B cell (primary cell): Measurements from ENCODE around the gene CYFIP1. TPM values are rescaled to one million over a fixed set of nuclear protein-coding genes. Genes with fewer than 3 reads are reported as not detected.

Source experiments
- ATAC-seq: fragments of 200-7000 bp; cut with Tn5 transposase; one replicate; pipeline ENCODE4 v1.10.0; 2021; ENCODE audit warnings: low read depth, mild to moderate bottlenecking, moderate number of reproducible peaks, moderate library complexity
- CTCF ChIA-PET: fragments of 350-600 bp; sonication (Branson Sonifier 250); formaldehyde crosslinking; loops from one replicate; lab custom pipeline; 2021; ENCODE audit warnings: antibody characterized with exemption, inconsistent platforms; lab: Charles Lee
- POLR2A ChIA-PET: fragments of 350-600 bp; sonication (Branson Sonifier 250); formaldehyde crosslinking; loops from one replicate; lab custom pipeline; 2021; ENCODE audit warnings: antibody characterized with exemption; lab: Charles Lee
- DNase-seq: peaks from one replicate; pipeline ENCODE4 v3.0.0; 2013
- H2AFZ ChIP-seq: 2 replicates; pipeline ENCODE4 v1.6.1; 2012; ENCODE audit warnings: mild to moderate bottlenecking, low read depth, low read length; ENCODE audit not compliant: insufficient read depth, poor library complexity, severe bottlenecking
- H3K27ac ChIP-seq, 2 donors: 1 replicate in 1 of 2; 2 replicates in 1 of 2; pipeline ENCODE4 v1.5.1; 2012 to 2013; ENCODE audit warnings: low read length in 2 of 2, mild to moderate bottlenecking in 2 of 2, moderate library complexity in 1 of 2
- H3K27me3 ChIP-seq, 4 experiments: fragments of 200-600 bp in 1 of 4; sonication (generic) in 1 of 4; replicated peaks in 1 of 4; 1 replicate in 2 of 4; 2 replicates in 2 of 4; pipeline versions ENCODE4 v1.6.1 to v1.7.0; 2013 to 2016; ENCODE audit warnings: low read length in 3 of 4, mild to moderate bottlenecking in 2 of 4, mixed read lengths in 1 of 4, moderate library complexity in 1 of 4; ENCODE audit not compliant: insufficient read depth in 4 of 4, control insufficient read depth in 3 of 4; ENCODE audit errors: control extremely low read depth in 1 of 4
- H3K36me3 ChIP-seq, 2 experiments: replicated peaks in 1 of 2; 1 replicate in 1 of 2; 2 replicates in 1 of 2; pipeline versions ENCODE4 v1.6.1 to v1.7.1; 2013; ENCODE audit warnings: low read length in 1 of 2; ENCODE audit not compliant: insufficient read depth in 2 of 2, control insufficient read depth in 1 of 2; ENCODE audit errors: control extremely low read depth in 1 of 2, extremely low read depth in 1 of 2
- H3K4me1 ChIP-seq, 2 donors: fragments of 200-600 bp in 1 of 2; sonication (generic) in 1 of 2; 1 replicate in 1 of 2; 2 replicates in 1 of 2; pipeline versions ENCODE4 v1.5.1 to v1.6.1; 2013 to 2017; ENCODE audit warnings: low read length in 2 of 2; ENCODE audit not compliant: control insufficient read depth in 2 of 2, insufficient read depth in 2 of 2
- H3K4me2 ChIP-seq: replicated peaks from 2 replicates; pipeline ENCODE3; 2012; ENCODE audit warnings: mild to moderate bottlenecking, low read depth, low read length; ENCODE audit not compliant: poor library complexity, severe bottlenecking
- H3K4me3 ChIP-seq, 5 experiments: fragments of 200-600 bp in 1 of 5; sonication (generic) in 1 of 5; 1 replicate in 3 of 5; 2 replicates in 2 of 5; pipeline versions ENCODE4 v1.5.1 to v1.7.0; 2011 to 2016; ENCODE audit warnings: low read length in 4 of 5, mild to moderate bottlenecking in 4 of 5, low read depth in 2 of 5, control low read depth in 1 of 5, moderate library complexity in 1 of 5; ENCODE audit not compliant: insufficient read depth in 1 of 5; ENCODE audit errors: control extremely low read depth in 1 of 5, extremely low read depth in 1 of 5
- H3K79me2 ChIP-seq: fragments of 200-600 bp; sonication (generic); one replicate; pipeline ENCODE4 v1.6.0; 2016; ENCODE audit warnings: low read length; ENCODE audit not compliant: control insufficient read depth, insufficient read depth
- H3K9ac ChIP-seq: fragments of 200-600 bp; sonication (generic); 2 replicates; pipeline ENCODE4 v1.6.1; 2017; ENCODE audit warnings: mild to moderate bottlenecking, low read length, moderate library complexity
- H3K9me3 ChIP-seq, 3 donors: one replicate each; pipeline versions ENCODE4 v1.6.1 to v1.7.1; 2013; ENCODE audit warnings: low read length in 2 of 3; ENCODE audit not compliant: control insufficient read depth in 2 of 3, insufficient read depth in 1 of 3; ENCODE audit errors: control extremely low read depth in 1 of 3
- H4K20me1 ChIP-seq: 2 replicates; pipeline ENCODE4 v1.6.0; 2012; ENCODE audit warnings: mild to moderate bottlenecking, low read length; ENCODE audit not compliant: insufficient read depth, control insufficient read depth, poor library complexity, severe bottlenecking
- H3K27ac Mint-ChIP-seq: one replicate; pipeline ENCODE4 v1.8.0; 2021; ENCODE audit warnings: mixed read lengths
- H3K27me3 Mint-ChIP-seq: one replicate; pipeline ENCODE4 v1.8.0; 2021; ENCODE audit warnings: mixed read lengths
- H3K4me1 Mint-ChIP-seq: one replicate; pipeline ENCODE4 v1.8.0; 2021; ENCODE audit warnings: mixed read lengths
- H3K4me3 Mint-ChIP-seq: one replicate; pipeline ENCODE4 v1.8.0; 2021; ENCODE audit warnings: mixed read lengths
- H3K9me3 Mint-ChIP-seq: one replicate; pipeline ENCODE4 v1.8.0; 2022; ENCODE audit warnings: mixed read lengths; ENCODE audit not compliant: insufficient read depth
- CTCF ChIP-seq: fragments of 200-600 bp; IDR thresholded peaks from one replicate; pipeline ENCODE4 v1.8.0; 2022; ENCODE audit warnings: antibody characterized with exemption, mild to moderate bottlenecking
- EZH2 ChIP-seq: IDR thresholded peaks from 2 replicates; pipeline ENCODE4 v1.6.1; 2012; ENCODE audit warnings: borderline replicate concordance, low read depth, mild to moderate bottlenecking, moderate library complexity, low read length; ENCODE audit not compliant: insufficient read depth, poor library complexity, severe bottlenecking
- WGBS: methylation state at CpG from one replicate; pipeline ENCODE4 v1.1.5; 2013; ENCODE audit warnings: missing lambda C conversion rate; ENCODE audit not compliant: insufficient coverage; 5-methylcytosine and 5-hydroxymethylcytosine counted together
- intact Hi-C: fragments of 100-400 bp; cut with micrococcal nuclease; formaldehyde crosslinking; loops from one replicate; pipeline ENCODE4 v1.10.0; 2022
- polyA plus RNA-seq: library from polyadenylated mRNA; depleted of rRNA; stranded (reverse); fragments of >200 nt; gene quantifications from 2 replicates; pipeline ENCODE4 v1.2.3, GENCODE V29; 2012
- total RNA-seq, 2 donors: library from RNA; stranded (reverse); fragments of 120-200 nt in 1 of 2; gene quantifications; 1 replicate in 1 of 2; 2 replicates in 1 of 2; pipeline versions ENCODE4 v1.2.3 to v1.2.4, GENCODE V29; 2013 to 2022

CYFIP1 gene
- total and polyA plus RNA-seq, 2 donors (not counting 1 experiment from before 2014, with no cell fraction given), result 6.2 to 13.5 TPM

- intact Hi-C loops, result no loop called here
- 95% methylated on average over 11 of the region's 11 CpGs for WGBS
- Mint-ChIP-seq H3K27me3 (peaks cover 10% of the 10 kb centered on the region), H3K9me3 (no peaks in the 10 kb centered on the region), H3K27ac (no peak overlapping the region), H3K4me3 (no peak overlapping the region), H3K4me1 (peaks cover 21% of the 10 kb centered on the region)
- TF ChIP-seq CTCF, result no peak
- Histone ChIP-seq H3K9me3 (no peaks in the 10 kb centered on the region), H2AFZ (no peak overlapping the region), H3K36me3 (no peaks in the 10 kb centered on the region), H3K9ac (no peak overlapping the region), H3K27me3 (no peaks in the 10 kb centered on the region), H3K4me2 (no peak overlapping the region), H3K4me3 (no peak overlapping the region), H3K79me2 (no peaks in the 10 kb centered on the region), H4K20me1 (no peaks in the 10 kb centered on the region), H3K27ac (no peak overlapping the region), H3K4me1 (peaks cover 11 to 17% of the 10 kb centered on the region in 2 donors)
- DNase-seq, result no peak
- CTCF ChIA-PET, result no interaction called here
- no peak for ATAC-seq
- POLR2A ChIA-PET, result no interaction called here
Measured at GRCh38 chr15:22960126-22960525, 20.0 kb downstream of the CYFIP1 start.

- peaks cover 11 to 17% of the 10 kb centered on the region in 2 donors for H3K4me1 ChIP-seq
- H3K9ac ChIP-seq, result no peak overlapping the region
- CTCF ChIA-PET, result interaction anchor here (0.6 kb wide), 1 partner anchor 25 kb away, joined by 3 read pairs; no protein-coding TSS in a partner anchor
- no peak overlapping the region for H3K27ac ChIP-seq
- H3K4me2 ChIP-seq, result peak overlapping the region; percentile 5
- no peak for ATAC-seq
- Mint-ChIP-seq H3K4me3 (no peak overlapping the region), H3K27me3 (peaks cover 10% of the 10 kb centered on the region), H3K27ac (no peak overlapping the region), H3K9me3 (no peaks in the 10 kb centered on the region), H3K4me1 (peaks cover 21% of the 10 kb centered on the region)
- no peaks in the 10 kb centered on the region for H4K20me1 ChIP-seq
- no peaks in the 10 kb centered on the region for H3K36me3 ChIP-seq
- POLR2A ChIA-PET, result no interaction called here
- H3K4me3 ChIP-seq, result no peak overlapping the region
- no peaks in the 10 kb centered on the region for H3K9me3 ChIP-seq
- TF ChIP-seq EZH2 (no peak), CTCF (no peak)
- no peaks in the 10 kb centered on the region for H3K27me3 ChIP-seq
- H2AFZ ChIP-seq, result no peak overlapping the region
- no peaks in the 10 kb centered on the region for H3K79me2 ChIP-seq
- 71% methylated on average over 33 of the region's 33 CpGs for WGBS
- intact Hi-C loops, result no loop called here
- no peak for DNase-seq
Measured at GRCh38 chr15:22959321-22960101, 20.7 kb downstream of the CYFIP1 start.
